ENCODE results near the gene PMEPA1. TPM values are rescaled to one million over a fixed set of nuclear protein-coding genes. Genes with fewer than 3 reads are reported as not detected.

PMEPA1 gene
- total RNA-seq, 1 donor from 2014 or later, result 39.9 TPM

DNA sequence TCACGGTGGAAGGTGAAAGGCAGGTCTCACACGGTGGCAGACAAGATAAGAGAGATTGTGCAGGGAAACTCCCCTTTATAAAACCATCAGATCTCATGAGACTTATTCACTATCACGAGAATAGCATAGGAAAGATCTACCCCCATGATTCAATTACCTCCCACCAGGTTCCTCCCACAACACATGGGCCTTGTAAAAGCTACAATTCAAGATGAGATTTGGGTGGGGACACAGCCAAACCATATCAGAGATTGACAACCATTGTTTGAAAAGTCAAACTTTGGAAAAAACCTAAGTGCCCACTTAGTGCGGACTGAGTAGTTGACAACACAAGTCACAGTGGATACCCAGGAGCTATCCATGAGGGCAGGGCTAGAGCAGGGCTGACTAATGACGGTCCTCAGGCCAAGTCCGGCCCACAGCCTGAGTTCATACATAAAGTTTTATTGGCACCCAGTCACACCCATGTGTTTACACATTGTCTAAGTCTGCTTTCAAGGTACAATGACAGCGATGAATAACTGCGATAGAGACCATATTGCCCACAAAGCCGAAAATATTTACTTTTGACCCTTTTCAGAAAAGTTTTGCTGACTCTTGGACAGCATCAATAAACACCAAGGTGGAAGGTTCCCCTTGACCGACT lies 33.8 kb upstream of the PMEPA1 start:
- TF ChIP-seq, protein P1, sequence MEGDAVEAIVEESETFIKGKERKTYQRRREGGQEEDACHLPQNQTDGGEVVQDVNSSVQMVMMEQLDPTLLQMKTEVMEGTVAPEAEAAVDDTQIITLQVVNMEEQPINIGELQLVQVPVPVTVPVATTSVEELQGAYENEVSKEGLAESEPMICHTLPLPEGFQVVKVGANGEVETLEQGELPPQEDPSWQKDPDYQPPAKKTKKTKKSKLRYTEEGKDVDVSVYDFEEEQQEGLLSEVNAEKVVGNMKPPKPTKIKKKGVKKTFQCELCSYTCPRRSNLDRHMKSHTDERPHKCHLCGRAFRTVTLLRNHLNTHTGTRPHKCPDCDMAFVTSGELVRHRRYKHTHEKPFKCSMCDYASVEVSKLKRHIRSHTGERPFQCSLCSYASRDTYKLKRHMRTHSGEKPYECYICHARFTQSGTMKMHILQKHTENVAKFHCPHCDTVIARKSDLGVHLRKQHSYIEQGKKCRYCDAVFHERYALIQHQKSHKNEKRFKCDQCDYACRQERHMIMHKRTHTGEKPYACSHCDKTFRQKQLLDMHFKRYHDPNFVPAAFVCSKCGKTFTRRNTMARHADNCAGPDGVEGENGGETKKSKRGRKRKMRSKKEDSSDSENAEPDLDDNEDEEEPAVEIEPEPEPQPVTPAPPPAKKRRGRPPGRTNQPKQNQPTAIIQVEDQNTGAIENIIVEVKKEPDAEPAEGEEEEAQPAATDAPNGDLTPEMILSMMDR (IDR thresholded peaks at IDR 0.05; ENCODE audit: unreplicated experiment), result no peak
- DNase-seq (ENCODE audit: low spot score in 2 of 2, unreplicated experiment in 2 of 2), result no peak
- Mint-ChIP-seq H3K9me3 (no peaks in the 10 kb centered on the region), H3K4me3 (no peak overlapping the region), H3K27me3 (ENCODE audit: low read depth) (no peaks in the 10 kb centered on the region), H3K27ac (no peak overlapping the region), H3K4me1 (peaks cover 20% of the 10 kb centered on the region), H3K36me3 (no peaks in the 10 kb centered on the region)

DNA sequence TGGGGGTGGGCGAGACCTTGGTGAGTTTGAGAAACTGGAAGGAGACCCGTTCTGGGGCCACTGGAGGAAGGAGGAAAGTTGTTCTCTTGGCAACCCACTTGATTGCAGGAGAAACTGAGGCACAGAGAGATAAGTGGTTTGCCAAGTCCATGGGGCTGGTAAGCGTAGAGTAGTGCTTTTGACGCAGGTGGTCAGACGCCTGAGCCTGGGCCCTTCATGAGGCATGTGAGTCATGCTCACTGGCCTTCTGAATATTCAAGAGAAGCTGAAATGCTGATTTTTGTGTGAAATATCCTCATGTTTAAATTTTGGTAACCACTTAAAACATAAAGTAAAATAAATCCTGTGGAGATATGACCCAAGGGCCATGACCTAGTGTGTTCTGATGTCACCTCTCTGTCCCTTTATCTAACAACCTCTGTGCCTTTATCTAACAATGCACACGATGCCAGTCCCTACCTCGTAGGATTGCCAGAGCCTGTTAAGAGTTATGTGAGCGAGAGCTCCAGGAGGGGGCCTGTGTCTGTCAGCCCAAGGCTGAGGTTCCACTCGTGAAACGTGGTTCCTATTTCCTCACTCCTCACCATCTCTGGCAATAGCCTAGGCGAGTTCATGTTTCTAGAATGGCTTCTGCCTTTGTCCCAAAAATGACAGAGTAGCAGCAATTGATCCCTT lies 32.8 kb upstream of the PMEPA1 start:
- H3K4me3 Mint-ChIP-seq, result no peak overlapping the region
- no peak for DNase-seq (ENCODE audit: low spot score in 2 of 2, unreplicated experiment in 2 of 2)
- no peak overlapping the region for H3K27ac Mint-ChIP-seq

DNA sequence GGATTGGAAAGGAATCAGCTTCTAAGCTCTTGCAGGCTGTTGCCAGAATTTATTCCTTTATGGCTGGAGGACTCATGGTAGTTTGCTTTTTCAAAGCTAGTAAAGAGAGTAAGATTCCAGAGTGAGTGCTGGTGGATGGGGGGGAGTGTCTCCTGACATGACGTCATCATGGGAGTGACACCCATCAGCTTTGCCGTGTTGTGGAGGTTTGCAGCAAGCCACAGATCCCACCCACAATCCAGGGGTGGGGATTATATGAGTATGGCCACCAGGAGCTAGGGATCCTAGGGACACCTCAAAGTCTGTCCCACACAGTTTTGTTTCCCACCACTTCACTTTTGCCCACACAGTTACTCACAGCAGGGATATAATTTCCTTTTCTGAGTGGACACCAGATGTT lies 28.7 kb upstream of the PMEPA1 start:
- H3K9me3 Mint-ChIP-seq, result no peaks in the 10 kb centered on the region
- H3K4me1 Mint-ChIP-seq, result peaks cover 13% of the 10 kb centered on the region
- TF ChIP-seq, protein P1 (IDR thresholded peaks at IDR 0.05; ENCODE audit: unreplicated experiment), result no peak
- no peak overlapping the region for H3K4me3 Mint-ChIP-seq
- H3K27me3 Mint-ChIP-seq (ENCODE audit: low read depth), result peaks cover 5% of the 10 kb centered on the region
- peak overlapping the region; percentile 64 for H3K27ac Mint-ChIP-seq
- H3K36me3 Mint-ChIP-seq, result no peaks in the 10 kb centered on the region
- DNase-seq (ENCODE audit: low spot score in 2 of 2, unreplicated experiment in 2 of 2), result no peak

More for the DNA sequence above, 32.8 kb upstream of the PMEPA1 start:
- no peaks in the 10 kb centered on the region for H3K27me3 Mint-ChIP-seq (ENCODE audit: low read depth)
- H3K9me3 Mint-ChIP-seq, result no peaks in the 10 kb centered on the region
- H3K36me3 Mint-ChIP-seq, result no peaks in the 10 kb centered on the region
- H3K4me1 Mint-ChIP-seq, result peaks cover 22% of the 10 kb centered on the region
- TF ChIP-seq, protein P1 (IDR thresholded peaks at IDR 0.05; ENCODE audit: unreplicated experiment), result no peak

DNA sequence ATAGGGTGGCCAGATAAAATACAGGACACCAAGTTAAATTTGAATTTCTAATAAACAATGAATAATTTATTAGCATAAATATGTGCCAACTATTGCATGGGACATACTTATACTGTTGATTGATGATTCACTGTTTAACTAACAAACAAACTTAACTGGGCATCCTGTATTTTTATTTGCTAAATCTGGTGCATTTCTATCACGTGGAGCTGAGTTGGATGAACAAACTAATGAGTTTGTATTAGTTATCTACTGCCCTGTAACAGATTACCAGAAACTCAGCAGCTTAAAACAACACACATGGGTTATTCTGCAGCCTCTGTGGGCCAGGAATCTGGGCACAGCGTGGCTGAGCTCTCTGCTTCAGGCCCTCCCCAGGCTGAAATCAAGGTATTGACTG lies 28.2 kb upstream of the PMEPA1 start:
- H3K4me1 Mint-ChIP-seq, result peaks cover 9% of the 10 kb centered on the region
- no peaks in the 10 kb centered on the region for H3K36me3 Mint-ChIP-seq
- TF ChIP-seq, protein P1 (IDR thresholded peaks at IDR 0.05; ENCODE audit: unreplicated experiment), result no peak
- H3K27me3 Mint-ChIP-seq (ENCODE audit: low read depth), result peaks cover 5% of the 10 kb centered on the region
- H3K9me3 Mint-ChIP-seq, result no peaks in the 10 kb centered on the region
- no peak overlapping the region for H3K4me3 Mint-ChIP-seq
- no peak for DNase-seq (ENCODE audit: low spot score in 2 of 2, unreplicated experiment in 2 of 2)
- peak overlapping the region; percentile 64 for H3K27ac Mint-ChIP-seq

DNA sequence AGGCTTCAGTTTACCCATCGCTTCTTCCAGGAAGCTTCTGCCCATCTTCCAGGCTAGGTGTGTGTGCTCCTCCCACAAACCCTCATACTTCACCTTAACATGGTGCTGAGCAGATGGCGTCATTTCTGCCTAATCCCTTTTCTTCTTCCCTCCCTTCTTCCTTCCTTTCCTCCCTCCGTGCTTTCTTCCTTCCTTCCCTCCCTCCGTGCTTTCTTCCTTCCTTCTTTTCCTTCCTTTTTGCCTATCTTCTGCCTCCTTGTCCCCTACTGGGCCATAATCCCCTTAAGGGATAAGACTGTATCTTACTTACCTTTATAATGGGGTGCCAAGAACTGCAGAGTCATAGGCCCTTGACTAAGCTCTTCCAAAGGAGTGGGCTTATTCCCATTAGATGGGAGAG lies 27.5 kb upstream of the PMEPA1 start:
- Mint-ChIP-seq H3K4me1 (peaks cover 12% of the 10 kb centered on the region), H3K27me3 (ENCODE audit: low read depth) (peaks cover 5% of the 10 kb centered on the region), H3K4me3 (no peak overlapping the region), H3K27ac (no peak overlapping the region), H3K9me3 (no peaks in the 10 kb centered on the region), H3K36me3 (no peaks in the 10 kb centered on the region)
- DNase-seq (ENCODE audit: low spot score in 2 of 2, unreplicated experiment in 2 of 2), result no peak
- TF ChIP-seq, protein P1 (IDR thresholded peaks at IDR 0.05; ENCODE audit: unreplicated experiment), result no peak
